ENCODE data around the gene FHIT. TPM values are rescaled to one million over a fixed set of nuclear protein-coding genes. Genes with fewer than 3 reads are reported as not detected.

Gene FHIT
- total RNA-seq, 4 donors from 2014 or later = 7.5 to 20.1 (median 13.5) TPM

DNA sequence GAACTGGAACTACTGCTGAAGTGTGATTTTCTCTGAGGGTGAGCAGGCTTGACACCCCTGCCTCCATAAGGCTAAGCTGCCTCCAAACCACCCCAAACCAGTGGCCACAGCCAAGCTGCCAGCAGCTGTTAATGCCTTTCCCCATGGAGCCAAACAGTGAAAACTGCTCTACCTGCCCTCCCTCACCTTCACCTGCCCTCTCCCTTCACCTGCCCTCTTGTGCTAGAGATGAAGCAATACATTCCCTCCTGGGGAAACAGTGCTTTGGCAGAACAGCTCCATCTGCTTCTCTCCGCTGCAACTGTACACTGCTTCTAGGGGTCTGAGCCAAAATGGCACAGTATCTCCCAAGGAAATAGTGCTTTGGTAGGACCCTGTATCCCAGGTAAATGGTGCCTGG, 374.1 kb downstream of the FHIT start:
- TF ChIP-seq POLR2A (IDR thresholded peaks at IDR 0.05) (no peak), POLR2AphosphoS5 (IDR thresholded peaks at IDR 0.05) (no peak), EP300 (IDR thresholded peaks at IDR 0.05; ENCODE audit: low read depth) (no peak)
- TF ChIP-seq, protein P1, sequence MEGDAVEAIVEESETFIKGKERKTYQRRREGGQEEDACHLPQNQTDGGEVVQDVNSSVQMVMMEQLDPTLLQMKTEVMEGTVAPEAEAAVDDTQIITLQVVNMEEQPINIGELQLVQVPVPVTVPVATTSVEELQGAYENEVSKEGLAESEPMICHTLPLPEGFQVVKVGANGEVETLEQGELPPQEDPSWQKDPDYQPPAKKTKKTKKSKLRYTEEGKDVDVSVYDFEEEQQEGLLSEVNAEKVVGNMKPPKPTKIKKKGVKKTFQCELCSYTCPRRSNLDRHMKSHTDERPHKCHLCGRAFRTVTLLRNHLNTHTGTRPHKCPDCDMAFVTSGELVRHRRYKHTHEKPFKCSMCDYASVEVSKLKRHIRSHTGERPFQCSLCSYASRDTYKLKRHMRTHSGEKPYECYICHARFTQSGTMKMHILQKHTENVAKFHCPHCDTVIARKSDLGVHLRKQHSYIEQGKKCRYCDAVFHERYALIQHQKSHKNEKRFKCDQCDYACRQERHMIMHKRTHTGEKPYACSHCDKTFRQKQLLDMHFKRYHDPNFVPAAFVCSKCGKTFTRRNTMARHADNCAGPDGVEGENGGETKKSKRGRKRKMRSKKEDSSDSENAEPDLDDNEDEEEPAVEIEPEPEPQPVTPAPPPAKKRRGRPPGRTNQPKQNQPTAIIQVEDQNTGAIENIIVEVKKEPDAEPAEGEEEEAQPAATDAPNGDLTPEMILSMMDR (IDR thresholded peaks at IDR 0.05) = no peak
- intact Hi-C loops (cut with DNase I; ENCODE audit: low total_unique reads) (no loop called here), in situ Hi-C loops (cut with MboI; ENCODE audit: low pct_ligation_motif_present in 1 of 4, low pct_unique_long_range_greater_than_20kb in 1 of 4, low sequenced_read_pairs in 3 of 4) (no loop called here)
- no peak for DNase-seq
- H3K27ac ChIP-seq = no peak overlapping the region
- peaks cover 11 to 12% of the 10 kb centered on the region in 2 donors for H3K9me3 ChIP-seq
- no peaks in the 10 kb centered on the region for H3K27me3 ChIP-seq
- H3K36me3 ChIP-seq = peaks cover 0 to 2% (median 0%) of the 10 kb centered on the region in 4 donors
- H3K4me3 ChIP-seq = no peak overlapping the region
- 100% methylated on average over 1 of the region's 1 CpG; no CpG with 5 or more reads in 1 of the 2 donors for WGBS, 2 donors (ENCODE audit: low coverage in 1 of 2)
- no peaks in the 10 kb centered on the region for H3K4me1 ChIP-seq

DNA sequence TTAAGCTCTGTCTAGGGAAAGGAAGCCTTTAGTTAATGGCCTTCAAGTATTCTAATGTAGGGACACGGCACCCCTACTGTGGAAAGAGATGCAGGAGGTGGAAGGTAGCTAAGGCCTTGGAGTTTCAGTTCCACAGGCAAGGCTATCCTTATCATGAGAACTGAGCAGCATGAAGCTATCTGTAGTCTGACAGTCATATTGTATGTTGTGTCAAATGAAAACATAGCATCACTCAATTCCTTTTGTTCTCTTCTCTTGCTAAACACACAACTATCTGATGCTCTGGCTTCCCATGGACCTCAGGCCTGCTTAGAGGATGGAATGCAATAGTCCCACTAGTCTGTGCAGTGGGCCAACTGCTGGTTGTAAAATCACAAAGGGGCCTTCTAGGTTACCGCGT, 380.9 kb downstream of the FHIT start:
- Histone ChIP-seq H3K4me1 (no peaks in the 10 kb centered on the region), H3K4me3 (no peak overlapping the region), H3K36me3 (no peaks in the 10 kb centered on the region), H3K9me3 (peaks cover 3 to 5% of the 10 kb centered on the region in 2 donors), H3K27me3 (no peaks in the 10 kb centered on the region), H3K27ac (no peak overlapping the region)
- no peak for DNase-seq
- TF ChIP-seq POLR2A (IDR thresholded peaks at IDR 0.05) (no peak), EP300 (IDR thresholded peaks at IDR 0.05; ENCODE audit: low read depth) (no peak), POLR2AphosphoS5 (IDR thresholded peaks at IDR 0.05) (no peak)
- TF ChIP-seq, protein P1 (IDR thresholded peaks at IDR 0.05) = no peak
- intact Hi-C loops (cut with DNase I; ENCODE audit: low total_unique reads) = no loop called here
- in situ Hi-C loops (cut with MboI; ENCODE audit: low pct_ligation_motif_present in 1 of 4, low pct_unique_long_range_greater_than_20kb in 1 of 4, low sequenced_read_pairs in 3 of 4) = no loop called here
- WGBS, 2 donors (ENCODE audit: low coverage in 1 of 2) = 87 to 90% methylated on average over 3 of the region's 3 CpGs

DNA sequence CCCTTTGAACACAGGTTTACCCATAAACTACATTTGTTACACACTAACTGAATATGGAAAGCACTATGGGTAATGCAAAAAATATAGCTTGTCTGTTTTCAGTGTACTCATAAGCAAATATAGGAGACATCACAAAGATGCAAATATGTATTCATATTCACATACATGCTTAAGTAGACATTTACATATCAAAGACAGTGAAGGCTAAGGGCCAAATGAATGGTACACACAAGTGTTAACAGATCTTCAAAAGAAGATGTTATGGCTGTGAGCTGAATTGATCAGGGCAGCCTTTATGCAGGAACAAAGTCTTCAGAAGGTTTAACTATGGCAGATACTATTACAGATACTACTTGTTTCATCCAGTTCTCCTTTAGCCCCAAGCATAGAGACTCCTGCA, 384.1 kb downstream of the FHIT start:
- in situ Hi-C loops (cut with MboI; ENCODE audit: low pct_ligation_motif_present in 1 of 4, low pct_unique_long_range_greater_than_20kb in 1 of 4, low sequenced_read_pairs in 3 of 4) = no loop called here
- TF ChIP-seq EP300 (IDR thresholded peaks at IDR 0.05; ENCODE audit: low read depth) (no peak), POLR2A (IDR thresholded peaks at IDR 0.05) (no peak), POLR2AphosphoS5 (IDR thresholded peaks at IDR 0.05) (no peak)
- TF ChIP-seq, protein P1 (IDR thresholded peaks at IDR 0.05) = no peak
- Histone ChIP-seq H3K27ac (no peak overlapping the region), H3K4me1 (no peaks in the 10 kb centered on the region), H3K9me3 (peaks cover 3 to 5% of the 10 kb centered on the region in 2 donors), H3K4me3 (no peak overlapping the region), H3K36me3 (no peaks in the 10 kb centered on the region), H3K27me3 (no peaks in the 10 kb centered on the region)
- DNase-seq = no peak
- intact Hi-C loops (cut with DNase I; ENCODE audit: low total_unique reads) = no loop called here

DNA sequence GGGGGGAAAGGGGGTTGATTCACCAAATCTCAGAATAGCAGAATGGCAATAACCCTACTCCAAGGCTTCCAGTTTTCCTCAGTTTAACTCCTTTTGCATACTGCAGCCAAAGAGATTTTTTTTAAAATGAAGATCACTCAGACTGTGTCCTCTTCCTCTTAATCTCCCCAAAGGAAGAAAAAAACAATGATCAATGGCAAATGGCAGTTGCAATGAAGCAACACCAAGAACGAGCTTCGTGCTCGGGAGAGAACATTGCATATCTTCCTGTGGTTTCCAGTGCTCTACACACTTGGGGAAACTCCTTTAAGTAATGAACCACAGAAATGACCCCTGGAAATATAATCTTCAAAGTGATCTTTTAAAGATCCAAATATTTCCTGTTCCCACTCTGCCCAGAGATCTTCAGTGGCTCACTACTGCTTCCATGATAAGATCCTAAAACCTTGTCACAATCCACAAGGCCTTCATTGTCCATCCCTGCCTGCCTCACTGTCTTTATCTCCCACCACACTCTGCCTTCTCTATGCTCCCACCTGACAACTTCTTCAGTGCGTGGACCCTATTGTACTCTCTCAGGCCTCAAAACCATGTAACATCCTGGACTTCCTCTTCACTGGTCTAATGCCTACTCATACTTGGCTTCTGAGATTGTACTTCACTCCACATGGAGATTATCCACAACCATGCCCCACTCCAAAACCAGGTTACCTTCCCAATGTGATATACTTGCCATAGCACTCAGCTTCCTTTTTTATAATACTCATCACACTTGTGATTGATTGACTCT, 394.8 kb downstream of the FHIT start:
- TF ChIP-seq EP300 (IDR thresholded peaks at IDR 0.05; ENCODE audit: low read depth) (no peak), POLR2AphosphoS5 (IDR thresholded peaks at IDR 0.05) (no peak), POLR2A (IDR thresholded peaks at IDR 0.05) (no peak)
- TF ChIP-seq, protein P1 (IDR thresholded peaks at IDR 0.05) = no peak
- Histone ChIP-seq H3K4me3 (no peak overlapping the region), H3K9me3 (no peaks in the 10 kb centered on the region), H3K36me3 (no peaks in the 10 kb centered on the region), H3K27me3 (no peaks in the 10 kb centered on the region), H3K27ac (no peak overlapping the region), H3K4me1 (no peaks in the 10 kb centered on the region)
- intact Hi-C loops (cut with DNase I; ENCODE audit: low total_unique reads) (no loop called here), in situ Hi-C loops (cut with MboI; ENCODE audit: low pct_ligation_motif_present in 1 of 4, low pct_unique_long_range_greater_than_20kb in 1 of 4, low sequenced_read_pairs in 3 of 4) (no loop called here)
- DNase-seq = no peak
- WGBS, 2 donors (ENCODE audit: low coverage in 1 of 2) = 87 to 94% methylated on average over 3 to 4 of the region's 4 CpGs

Data from transverse colon (tissue), 4 donors.